Measurements from ENCODE around the gene CKB.

Gene CKB

DNA sequence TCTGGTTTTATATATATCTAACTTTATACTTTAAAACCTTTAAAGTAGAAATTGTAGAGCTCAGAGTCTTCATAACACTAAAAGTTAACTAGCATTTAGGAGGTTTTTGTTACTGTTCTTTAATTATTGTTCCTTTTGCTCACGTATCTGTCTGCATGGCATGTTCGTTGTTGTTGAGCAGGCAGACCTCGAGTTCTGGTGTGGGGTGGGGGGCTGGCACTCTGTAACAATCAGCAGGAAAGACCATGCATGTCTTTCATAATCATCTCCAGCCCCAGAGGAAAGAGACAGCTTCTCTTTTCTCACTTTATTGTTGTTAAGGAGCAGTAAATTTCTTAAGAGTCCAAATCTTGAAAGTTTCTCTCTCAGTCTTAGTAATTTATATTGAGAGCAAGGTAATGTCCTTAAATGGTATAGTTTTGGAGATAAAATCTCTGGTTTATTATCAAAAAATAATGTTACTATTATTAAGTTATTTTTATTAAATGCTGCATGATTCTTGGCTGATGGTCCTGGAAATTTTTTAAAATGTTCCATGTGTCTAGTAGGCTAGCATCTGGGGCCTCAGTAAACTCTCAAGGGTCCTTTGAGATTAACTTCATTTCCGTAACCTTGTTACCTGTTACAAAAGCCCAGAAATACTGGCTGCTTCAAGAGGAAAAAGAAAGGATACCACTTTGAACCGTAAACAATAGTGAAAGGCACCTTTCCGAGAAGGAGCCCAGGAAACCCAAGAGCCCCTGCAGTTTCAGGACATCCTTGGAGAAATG is 30.3 kb downstream of the CKB start:
- Histone ChIP-seq H3K79me2 (ENCODE audit: control insufficient read depth, insufficient read depth, low read length, unreplicated experiment) (no peaks in the 10 kb centered on the region), H2AFZ (ENCODE audit: low read length, unreplicated experiment) (no peak overlapping the region), H3K4me3 (ENCODE audit: low read depth, low read length) (no peak overlapping the region), H3K4me1 (ENCODE audit: control insufficient read depth, insufficient read depth, low read length, unreplicated experiment) (no peaks in the 10 kb centered on the region), H3K27ac (ENCODE audit: low read depth, low read length) (no peak overlapping the region), H3K36me3 (ENCODE audit: insufficient read depth, low read length) (peaks cover 26% of the 10 kb centered on the region), H3K27me3 (ENCODE audit: insufficient read depth, low read length) (no peaks in the 10 kb centered on the region)

DNA sequence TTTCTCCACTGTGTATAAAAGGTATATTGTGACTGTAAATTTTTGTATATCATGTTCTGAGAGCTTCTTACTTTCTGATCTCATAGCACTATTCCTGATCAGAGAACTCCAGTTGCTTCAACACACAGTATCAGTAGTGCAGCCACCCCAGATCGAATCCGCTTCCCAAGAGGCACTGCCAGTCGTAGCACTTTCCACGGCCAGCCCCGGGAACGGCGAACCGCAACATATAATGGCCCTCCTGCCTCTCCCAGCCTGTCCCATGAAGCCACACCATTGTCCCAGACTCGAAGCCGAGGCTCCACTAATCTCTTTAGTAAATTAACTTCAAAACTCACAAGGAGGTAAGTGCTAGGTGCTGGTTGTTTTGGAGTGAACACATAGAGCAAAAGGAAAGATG is 30.9 kb downstream of the CKB start:
- peaks cover 26% of the 10 kb centered on the region for H3K36me3 ChIP-seq (ENCODE audit: insufficient read depth, low read length)

DNA sequence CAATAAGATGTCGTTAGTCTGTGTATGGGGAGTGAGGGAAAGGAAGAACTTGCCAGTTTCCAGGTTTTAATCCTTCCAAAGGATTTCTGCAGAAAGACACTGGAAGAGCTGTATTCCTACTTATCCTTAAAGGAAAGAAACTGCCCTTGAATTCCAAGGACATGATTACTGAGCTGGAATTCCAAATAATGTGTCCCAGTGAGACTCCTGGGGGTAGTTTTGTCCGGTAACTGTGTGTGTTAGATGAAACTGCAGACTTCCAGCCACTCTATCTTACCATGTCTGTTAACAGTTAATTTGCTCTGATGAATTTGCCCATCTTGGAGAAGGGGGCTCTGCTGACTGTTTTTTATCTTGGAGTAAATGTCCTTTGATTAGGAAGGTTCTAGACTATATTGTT is 33.0 kb downstream of the CKB start:
- Histone ChIP-seq H3K36me3 (ENCODE audit: insufficient read depth, low read length) (peaks cover 20% of the 10 kb centered on the region), H3K27me3 (ENCODE audit: insufficient read depth, low read length) (no peaks in the 10 kb centered on the region), H3K4me1 (ENCODE audit: control insufficient read depth, insufficient read depth, low read length, unreplicated experiment) (no peaks in the 10 kb centered on the region), H3K79me2 (ENCODE audit: control insufficient read depth, insufficient read depth, low read length, unreplicated experiment) (no peaks in the 10 kb centered on the region), H3K27ac (ENCODE audit: low read depth, low read length) (no peak overlapping the region), H2AFZ (ENCODE audit: low read length, unreplicated experiment) (no peak overlapping the region), H3K4me3 (ENCODE audit: low read depth, low read length) (no peak overlapping the region)

More for the DNA sequence above, 30.9 kb downstream of the CKB start:
- Histone ChIP-seq H3K27ac (ENCODE audit: low read depth, low read length) (no peak overlapping the region), H3K27me3 (ENCODE audit: insufficient read depth, low read length) (no peaks in the 10 kb centered on the region), H3K4me3 (ENCODE audit: low read depth, low read length) (no peak overlapping the region), H3K4me1 (ENCODE audit: control insufficient read depth, insufficient read depth, low read length, unreplicated experiment) (no peaks in the 10 kb centered on the region), H3K79me2 (ENCODE audit: control insufficient read depth, insufficient read depth, low read length, unreplicated experiment) (no peaks in the 10 kb centered on the region), H2AFZ (ENCODE audit: low read length, unreplicated experiment) (no peak overlapping the region)

DNA sequence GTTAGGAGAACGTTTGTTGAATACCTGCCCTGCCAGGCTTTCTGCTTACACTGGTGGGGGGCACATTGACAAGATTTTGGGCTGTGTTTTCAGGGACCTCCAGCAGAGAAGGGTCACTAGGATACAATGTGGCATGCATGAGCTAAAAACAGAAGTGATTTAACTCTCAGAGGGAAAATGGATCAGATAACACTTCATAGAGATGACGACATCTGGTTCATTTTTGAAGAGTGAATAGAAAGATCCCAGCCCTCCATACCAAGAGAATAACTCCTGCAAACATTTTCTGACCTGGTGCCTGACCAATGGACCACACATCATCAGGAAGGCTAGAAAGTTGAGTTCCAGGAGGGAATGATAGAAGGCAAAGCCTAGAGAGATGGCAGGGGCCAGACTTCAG is 33.7 kb downstream of the CKB start:
- Histone ChIP-seq H3K79me2 (ENCODE audit: control insufficient read depth, insufficient read depth, low read length, unreplicated experiment) (no peaks in the 10 kb centered on the region), H3K27me3 (ENCODE audit: insufficient read depth, low read length) (no peaks in the 10 kb centered on the region), H3K27ac (ENCODE audit: low read depth, low read length) (no peak overlapping the region), H2AFZ (ENCODE audit: low read length, unreplicated experiment) (no peak overlapping the region), H3K4me3 (ENCODE audit: low read depth, low read length) (no peak overlapping the region), H3K4me1 (ENCODE audit: control insufficient read depth, insufficient read depth, low read length, unreplicated experiment) (no peaks in the 10 kb centered on the region), H3K36me3 (ENCODE audit: insufficient read depth, low read length) (peaks cover 19% of the 10 kb centered on the region)

DNA sequence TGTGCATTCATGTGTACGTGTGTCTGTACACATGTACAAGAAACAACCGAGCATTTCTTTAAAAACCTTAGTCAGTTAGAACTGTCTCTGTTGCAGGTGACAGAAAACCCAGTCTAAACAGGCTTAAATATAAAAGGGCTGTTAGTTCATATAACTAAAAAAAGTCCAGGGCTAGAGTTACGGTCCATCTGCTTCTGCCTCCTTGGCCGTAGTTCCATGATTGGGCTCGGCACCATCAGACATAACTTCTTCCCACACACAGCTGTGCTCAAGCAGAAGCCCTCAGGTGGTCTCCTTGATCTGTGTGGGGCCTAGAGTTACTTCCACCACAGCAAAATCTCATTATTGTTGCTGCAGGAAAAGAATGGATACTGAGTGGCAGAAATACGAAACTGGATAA is 34.6 kb downstream of the CKB start:
- H3K36me3 ChIP-seq (ENCODE audit: insufficient read depth, low read length) = peaks cover 19% of the 10 kb centered on the region
- no peaks in the 10 kb centered on the region for H3K27me3 ChIP-seq (ENCODE audit: insufficient read depth, low read length)
- no peak overlapping the region for H3K4me3 ChIP-seq (ENCODE audit: low read depth, low read length)
- H3K4me1 ChIP-seq (ENCODE audit: control insufficient read depth, insufficient read depth, low read length, unreplicated experiment) = peaks cover 5% of the 10 kb centered on the region
- H2AFZ ChIP-seq (ENCODE audit: low read length, unreplicated experiment) = no peak overlapping the region
- no peak overlapping the region for H3K27ac ChIP-seq (ENCODE audit: low read depth, low read length)
- no peaks in the 10 kb centered on the region for H3K79me2 ChIP-seq (ENCODE audit: control insufficient read depth, insufficient read depth, low read length, unreplicated experiment)

DNA sequence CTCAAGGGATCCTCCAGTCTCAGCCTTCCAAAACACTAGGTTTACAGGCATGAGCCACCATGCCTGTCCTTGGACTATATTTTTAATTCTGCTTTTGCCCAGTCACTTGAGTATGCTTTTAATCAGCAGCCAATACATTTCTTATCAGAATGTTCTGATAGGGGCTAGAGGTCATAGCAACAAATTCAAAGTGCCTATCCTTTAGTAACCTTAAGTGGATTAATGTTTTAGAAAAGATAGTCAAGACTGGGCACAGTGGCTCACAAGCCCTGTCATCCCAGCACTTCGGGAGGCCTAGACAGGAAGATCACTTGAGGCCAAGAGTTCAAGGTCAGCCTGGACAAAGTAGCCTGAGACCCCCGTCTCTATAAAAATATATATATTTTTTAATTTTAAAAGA is 37.1 kb downstream of the CKB start:
- Histone ChIP-seq H3K27me3 (ENCODE audit: insufficient read depth, low read length) (no peaks in the 10 kb centered on the region), H3K4me3 (ENCODE audit: low read depth, low read length) (no peak overlapping the region), H3K79me2 (ENCODE audit: control insufficient read depth, insufficient read depth, low read length, unreplicated experiment) (no peaks in the 10 kb centered on the region), H2AFZ (ENCODE audit: low read length, unreplicated experiment) (no peak overlapping the region), H3K27ac (ENCODE audit: low read depth, low read length) (no peak overlapping the region), H3K36me3 (ENCODE audit: insufficient read depth, low read length) (peaks cover 16% of the 10 kb centered on the region), H3K4me1 (ENCODE audit: control insufficient read depth, insufficient read depth, low read length, unreplicated experiment) (peaks cover 8% of the 10 kb centered on the region)

DNA sequence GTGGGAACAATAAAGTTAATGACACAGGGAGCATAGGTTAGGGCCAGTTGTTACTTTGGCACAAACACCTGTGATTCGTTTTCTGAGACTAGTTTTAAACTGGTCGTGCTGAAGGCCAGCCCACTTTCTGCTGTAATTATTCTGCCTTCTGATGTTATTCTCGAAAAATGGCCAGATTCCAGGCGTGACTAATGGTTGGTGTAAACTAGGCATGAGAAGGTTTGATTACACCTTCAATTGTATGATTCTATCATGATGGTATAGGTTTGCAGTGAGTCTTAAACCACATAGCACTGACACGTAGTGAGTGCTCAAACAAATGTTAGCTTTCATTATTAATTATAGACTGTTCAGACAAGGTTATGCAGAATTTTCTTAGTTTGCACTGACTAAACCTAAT is 39.0 kb downstream of the CKB start:
- Histone ChIP-seq H3K27ac (ENCODE audit: low read depth, low read length) (peak overlapping the region; percentile 42), H3K27me3 (ENCODE audit: insufficient read depth, low read length) (no peaks in the 10 kb centered on the region), H2AFZ (ENCODE audit: low read length, unreplicated experiment) (no peak overlapping the region), H3K4me3 (ENCODE audit: low read depth, low read length) (no peak overlapping the region), H3K79me2 (ENCODE audit: control insufficient read depth, insufficient read depth, low read length, unreplicated experiment) (no peaks in the 10 kb centered on the region), H3K4me1 (ENCODE audit: control insufficient read depth, insufficient read depth, low read length, unreplicated experiment) (peaks cover 8% of the 10 kb centered on the region), H3K36me3 (ENCODE audit: insufficient read depth, low read length) (peaks cover 13% of the 10 kb centered on the region)

DNA sequence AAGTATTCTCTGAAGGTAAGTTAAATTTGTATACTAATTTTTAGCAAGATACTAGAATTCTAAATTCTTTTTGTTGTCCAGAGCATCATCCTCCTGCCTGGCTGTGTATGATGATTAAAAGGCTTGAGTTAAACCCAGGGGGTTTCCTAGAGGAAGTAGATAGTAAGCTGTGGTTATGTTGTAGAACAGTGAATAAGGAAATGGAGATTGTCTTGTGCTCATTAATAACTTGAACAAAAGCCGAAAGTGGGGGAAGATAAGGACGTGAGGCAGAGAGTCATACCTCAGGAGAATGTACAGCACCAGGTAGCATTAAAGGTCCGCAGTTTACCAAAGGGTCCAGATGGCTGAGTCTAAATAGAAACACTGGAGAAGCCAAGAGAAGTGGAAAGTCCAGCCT is 42.0 kb downstream of the CKB start:
- no peak overlapping the region for H3K4me3 ChIP-seq (ENCODE audit: low read depth, low read length)
- no peaks in the 10 kb centered on the region for H3K79me2 ChIP-seq (ENCODE audit: control insufficient read depth, insufficient read depth, low read length, unreplicated experiment)
- peaks cover 8% of the 10 kb centered on the region for H3K4me1 ChIP-seq (ENCODE audit: control insufficient read depth, insufficient read depth, low read length, unreplicated experiment)
- no peaks in the 10 kb centered on the region for H3K27me3 ChIP-seq (ENCODE audit: insufficient read depth, low read length)
- H3K27ac ChIP-seq (ENCODE audit: low read depth, low read length) = no peak overlapping the region
- peaks cover 24% of the 10 kb centered on the region for H3K36me3 ChIP-seq (ENCODE audit: insufficient read depth, low read length)
- no peak overlapping the region for H2AFZ ChIP-seq (ENCODE audit: low read length, unreplicated experiment)

DNA sequence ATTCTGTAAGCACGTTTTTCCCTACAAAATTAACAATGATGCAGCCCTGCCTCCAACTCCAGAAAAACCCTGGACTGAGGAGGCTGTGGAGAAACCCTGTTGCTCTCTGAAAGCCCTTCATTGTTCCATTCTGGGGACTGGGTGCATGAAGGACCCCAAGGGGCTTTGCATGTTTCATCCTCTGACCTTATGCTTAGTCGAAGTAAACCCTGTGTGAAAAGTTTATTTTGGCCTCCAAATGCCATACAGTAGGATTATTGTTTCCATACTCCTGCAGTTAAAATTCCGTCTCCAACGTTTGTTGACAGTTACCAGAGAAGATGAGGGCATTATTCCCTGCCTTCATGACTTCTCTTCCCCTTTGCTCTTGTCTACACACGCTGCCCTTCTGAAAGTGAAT is 46.0 kb downstream of the CKB start:
- no peak overlapping the region for H2AFZ ChIP-seq (ENCODE audit: low read length, unreplicated experiment)
- H3K36me3 ChIP-seq (ENCODE audit: insufficient read depth, low read length) = peaks cover 34% of the 10 kb centered on the region
- no peak overlapping the region for H3K4me3 ChIP-seq (ENCODE audit: low read depth, low read length)
- H3K27me3 ChIP-seq (ENCODE audit: insufficient read depth, low read length) = no peaks in the 10 kb centered on the region
- H3K27ac ChIP-seq (ENCODE audit: low read depth, low read length) = no peak overlapping the region
- no peaks in the 10 kb centered on the region for H3K4me1 ChIP-seq (ENCODE audit: control insufficient read depth, insufficient read depth, low read length, unreplicated experiment)
- no peaks in the 10 kb centered on the region for H3K79me2 ChIP-seq (ENCODE audit: control insufficient read depth, insufficient read depth, low read length, unreplicated experiment)

DNA sequence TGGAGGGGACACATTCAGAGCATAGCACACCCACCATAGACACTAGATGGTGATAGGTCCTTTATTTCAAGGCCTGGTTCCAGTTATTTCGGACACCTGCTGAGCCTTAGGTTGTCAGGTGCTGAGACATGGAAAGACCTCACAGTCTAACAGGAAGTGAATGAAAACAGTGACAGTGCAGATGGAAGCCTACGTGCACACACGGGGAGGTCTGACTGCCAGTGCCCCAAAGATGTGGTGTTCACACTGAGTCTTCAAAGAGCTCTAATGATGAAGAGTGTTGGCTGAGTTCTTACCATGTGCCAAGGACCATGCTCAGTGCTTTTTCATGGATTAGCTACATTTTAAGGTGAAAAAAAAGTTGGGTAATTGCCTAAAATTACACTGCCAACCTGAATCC is 46.6 kb downstream of the CKB start:
- Histone ChIP-seq H2AFZ (ENCODE audit: low read length, unreplicated experiment) (no peak overlapping the region), H3K27ac (ENCODE audit: low read depth, low read length) (no peak overlapping the region), H3K27me3 (ENCODE audit: insufficient read depth, low read length) (no peaks in the 10 kb centered on the region), H3K79me2 (ENCODE audit: control insufficient read depth, insufficient read depth, low read length, unreplicated experiment) (no peaks in the 10 kb centered on the region), H3K36me3 (ENCODE audit: insufficient read depth, low read length) (peaks cover 36% of the 10 kb centered on the region), H3K4me1 (ENCODE audit: control insufficient read depth, insufficient read depth, low read length, unreplicated experiment) (no peaks in the 10 kb centered on the region), H3K4me3 (ENCODE audit: low read depth, low read length) (no peak overlapping the region)

DNA sequence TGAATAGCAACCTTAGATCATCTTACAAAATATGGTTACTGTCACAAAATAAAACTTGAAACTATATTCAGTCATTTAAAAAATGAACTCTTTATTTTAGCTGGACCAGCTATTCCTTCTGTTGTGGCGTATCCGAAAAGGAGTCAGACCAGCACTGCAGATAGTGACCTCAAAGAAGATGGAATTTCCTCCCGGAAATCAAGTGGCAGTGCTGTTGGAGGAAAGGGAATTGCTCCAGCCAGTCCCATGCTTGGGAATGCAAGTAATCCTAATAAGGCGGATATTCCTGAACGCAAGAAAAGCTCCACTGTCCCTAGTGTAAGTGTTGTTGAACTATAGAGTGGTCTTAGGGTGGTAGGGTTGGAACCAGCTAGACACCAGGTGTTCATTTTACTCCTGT is 47.7 kb downstream of the CKB start:
- Histone ChIP-seq H3K79me2 (ENCODE audit: control insufficient read depth, insufficient read depth, low read length, unreplicated experiment) (peaks cover 2% of the 10 kb centered on the region), H3K36me3 (ENCODE audit: insufficient read depth, low read length) (peaks cover 31% of the 10 kb centered on the region)

More for the DNA sequence above, 47.7 kb downstream of the CKB start:
- H3K27me3 ChIP-seq (ENCODE audit: insufficient read depth, low read length) = no peaks in the 10 kb centered on the region
- H2AFZ ChIP-seq (ENCODE audit: low read length, unreplicated experiment) = no peak overlapping the region
- no peaks in the 10 kb centered on the region for H3K4me1 ChIP-seq (ENCODE audit: control insufficient read depth, insufficient read depth, low read length, unreplicated experiment)
- H3K27ac ChIP-seq (ENCODE audit: low read depth, low read length) = no peak overlapping the region
- H3K4me3 ChIP-seq (ENCODE audit: low read depth, low read length) = no peak overlapping the region
